ENCODE results near the gene PLEKHG2.
A peak's percentile ranks its signal among the peaks of the same experiment; 100 is the strongest.
"Not testable (repeated sequence)": the region's sequence is repeated elsewhere in the genome, so short reads cannot be mapped to it uniquely, and the experiment has no call there.

The PLEKHG2 gene

DNA sequence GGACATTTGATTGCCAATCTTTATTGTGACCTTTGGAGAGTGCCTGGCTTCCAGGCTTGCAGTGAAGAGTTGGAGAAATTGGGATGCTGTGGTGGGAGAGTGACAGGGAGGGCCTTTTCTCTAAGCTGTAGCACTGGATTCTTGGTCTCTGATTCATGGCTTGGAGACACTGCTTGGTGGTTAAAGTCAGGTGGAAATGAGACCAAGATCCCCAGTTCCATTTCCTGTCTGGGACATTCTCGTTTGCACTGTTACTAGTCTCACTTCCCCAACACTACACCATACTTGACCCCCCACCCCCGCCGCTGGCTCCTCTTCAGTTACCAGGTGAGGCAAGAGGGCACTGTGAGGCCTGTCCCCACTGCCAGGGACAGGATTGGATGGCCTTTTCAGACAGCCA lies 35.8 kb downstream of the PLEKHG2 start:
- peak; percentile 76 for DNase-seq

DNA sequence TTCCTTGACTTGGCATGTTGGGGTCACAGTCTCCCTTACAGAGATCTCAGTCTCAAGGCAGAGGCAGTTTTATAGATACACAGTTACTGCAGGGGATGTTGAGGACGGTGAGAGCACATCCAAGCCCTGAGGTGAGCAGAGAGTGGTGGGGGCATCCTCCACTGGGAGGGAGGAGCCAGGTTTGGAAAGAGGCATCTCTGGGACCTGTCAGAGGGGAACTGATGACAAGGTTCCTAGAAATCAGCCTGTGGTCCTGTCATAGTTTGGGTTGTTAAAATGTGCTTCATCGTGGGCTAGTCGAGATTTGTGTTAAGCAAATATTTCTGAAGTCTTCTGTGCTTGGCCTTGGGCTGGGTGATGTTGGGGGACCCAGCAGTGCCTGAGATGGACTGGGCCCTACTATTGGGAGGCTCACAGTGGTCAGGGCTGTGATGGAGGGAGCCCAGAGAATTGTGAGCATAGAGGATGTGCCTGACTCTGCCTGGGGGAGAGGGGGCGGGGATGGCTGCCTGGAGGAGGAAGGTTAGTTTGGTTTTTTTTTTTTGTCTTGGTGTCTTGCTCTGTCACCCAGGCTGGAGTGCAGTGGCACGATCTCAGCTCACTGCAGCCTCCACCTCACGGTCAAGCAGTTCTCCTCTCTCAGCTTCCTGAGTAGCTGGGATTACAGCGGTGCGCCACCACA lies 36.8 kb downstream of the PLEKHG2 start:
- DNase-seq: no peak

- DNase-seq: not testable (repeated sequence)
Observed at GRCh38 chr19:39451257-39451656, 38.8 kb downstream of the PLEKHG2 start.

DNA sequence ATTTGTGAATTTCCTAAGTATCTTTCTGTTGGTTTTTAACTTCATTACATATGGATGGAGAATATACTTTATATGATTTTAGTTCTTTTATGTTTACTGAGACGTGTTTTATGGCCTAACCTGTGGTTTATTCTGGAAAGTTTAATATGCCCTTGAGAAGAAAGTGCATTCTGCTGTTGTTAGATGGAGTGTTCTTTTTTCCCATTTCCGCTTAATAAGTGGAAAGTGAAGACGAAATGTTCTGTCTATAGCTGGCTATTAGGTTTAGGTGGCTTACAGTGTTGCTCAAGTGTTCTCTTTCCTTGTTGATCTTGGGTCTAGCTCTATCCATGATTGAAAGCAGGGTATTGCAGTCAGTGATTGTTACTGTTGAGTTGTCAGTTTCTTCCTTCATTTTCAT lies 50.9 kb downstream of the PLEKHG2 start:
- no peak for DNase-seq

- DNase-seq: no peak
Observed at GRCh38 chr19:39465956-39466747, 53.7 kb downstream of the PLEKHG2 start.

DNA sequence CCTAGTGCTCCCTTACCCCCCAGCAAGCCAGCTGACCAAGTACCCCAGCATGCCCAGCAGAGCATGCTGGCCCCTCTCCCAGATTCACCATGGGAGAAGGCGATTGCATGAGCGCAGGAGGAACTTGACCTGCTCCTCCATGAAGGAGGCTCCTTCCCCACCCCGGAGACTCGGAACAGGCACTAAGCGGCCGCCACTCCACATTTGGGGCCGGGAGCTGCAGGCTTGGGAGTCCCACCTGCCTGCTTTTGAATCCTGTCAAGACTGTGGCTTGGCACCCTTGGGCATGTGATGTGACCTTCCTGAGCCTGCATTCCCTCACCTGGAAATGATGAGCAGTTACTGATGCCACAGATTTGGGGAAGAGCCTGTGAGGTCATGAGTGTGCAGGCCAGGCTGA lies 55.5 kb downstream of the PLEKHG2 start:
- DNase-seq: no peak

- DNase-seq: no peak
Observed at GRCh38 chr19:39469036-39469435, 56.6 kb downstream of the PLEKHG2 start.

DNA sequence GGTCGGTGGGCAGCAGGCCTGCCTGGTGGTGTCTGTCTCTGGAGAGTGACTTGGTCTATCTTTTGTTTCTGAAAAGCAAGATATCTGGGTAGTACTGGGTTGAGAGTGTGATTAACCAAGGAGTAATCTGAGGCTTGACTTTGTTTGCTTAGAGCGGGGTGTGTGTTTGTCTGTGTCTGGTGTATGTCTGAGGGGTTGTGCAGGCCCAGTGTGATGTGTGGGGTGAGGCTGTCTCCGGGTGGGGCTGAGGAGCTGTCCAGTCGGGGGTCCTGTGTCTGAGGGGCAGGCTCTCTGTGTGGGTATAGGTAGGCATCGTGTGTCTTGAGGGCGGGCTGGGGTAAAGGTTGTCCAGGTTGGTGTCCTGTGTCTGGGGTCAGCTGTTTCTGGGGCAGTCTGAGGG lies 57.1 kb downstream of the PLEKHG2 start:
- no peak for DNase-seq

- DNase-seq: no peak
Observed at GRCh38 chr19:39470724-39471339, 58.4 kb downstream of the PLEKHG2 start.

- no peak for DNase-seq
Observed at GRCh38 chr19:39471756-39472536, 59.5 kb downstream of the PLEKHG2 start.

DNA sequence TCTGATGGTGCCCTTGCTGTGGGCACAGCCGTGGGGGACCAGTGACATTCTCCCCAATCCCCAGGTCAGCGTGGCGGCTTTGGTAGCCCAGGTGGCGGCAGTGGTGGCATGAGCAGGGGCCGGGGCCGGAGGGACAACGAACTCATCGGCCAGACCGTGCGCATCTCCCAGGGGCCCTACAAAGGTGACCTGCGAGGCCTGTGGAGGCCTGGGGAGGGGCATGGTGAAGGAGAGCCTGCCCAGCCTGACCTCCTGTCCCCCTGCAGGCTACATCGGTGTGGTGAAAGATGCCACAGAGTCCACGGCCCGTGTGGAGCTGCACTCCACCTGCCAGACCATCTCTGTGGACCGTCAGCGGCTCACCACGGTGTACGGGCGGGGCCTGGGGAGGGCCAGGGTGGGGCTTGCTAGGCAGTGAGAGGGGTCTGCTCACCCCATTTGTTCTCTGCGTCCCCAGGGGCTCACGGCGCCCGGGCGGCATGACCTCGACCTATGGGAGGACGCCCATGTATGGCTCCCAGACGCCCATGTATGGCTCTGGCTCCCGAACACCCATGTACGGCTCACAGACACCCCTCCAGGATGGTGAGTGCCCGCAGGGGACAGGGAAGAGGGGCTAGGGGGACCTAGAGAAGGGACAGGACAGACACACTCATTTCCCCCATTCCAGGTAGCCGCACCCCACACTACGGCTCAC lies 60.4 kb downstream of the PLEKHG2 start:
- DNase-seq: no peak

- DNase-seq: no peak
Observed at GRCh38 chr19:39473443-39473960, 61.0 kb downstream of the PLEKHG2 start.

DNA sequence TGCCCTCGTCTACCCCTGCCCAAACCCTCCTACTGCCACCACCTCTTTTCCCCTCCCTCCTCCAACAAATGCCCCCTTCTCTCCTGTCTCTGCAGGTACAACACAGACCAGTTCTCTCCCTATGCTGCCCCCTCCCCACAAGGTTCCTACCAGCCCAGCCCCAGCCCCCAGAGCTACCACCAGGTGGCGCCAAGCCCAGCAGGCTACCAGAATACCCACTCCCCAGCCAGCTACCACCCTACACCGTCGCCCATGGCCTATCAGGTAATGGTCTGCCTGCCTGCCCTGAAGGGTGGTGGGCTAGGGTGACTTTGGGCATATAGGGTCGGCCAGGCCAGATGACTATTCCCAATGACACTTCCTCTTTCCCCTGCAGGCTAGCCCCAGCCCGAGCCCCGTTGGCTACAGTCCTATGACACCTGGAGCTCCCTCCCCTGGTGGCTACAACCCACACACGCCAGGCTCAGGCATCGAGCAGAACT lies 61.7 kb downstream of the PLEKHG2 start:
- DNase-seq: peak; percentile 21

DNA sequence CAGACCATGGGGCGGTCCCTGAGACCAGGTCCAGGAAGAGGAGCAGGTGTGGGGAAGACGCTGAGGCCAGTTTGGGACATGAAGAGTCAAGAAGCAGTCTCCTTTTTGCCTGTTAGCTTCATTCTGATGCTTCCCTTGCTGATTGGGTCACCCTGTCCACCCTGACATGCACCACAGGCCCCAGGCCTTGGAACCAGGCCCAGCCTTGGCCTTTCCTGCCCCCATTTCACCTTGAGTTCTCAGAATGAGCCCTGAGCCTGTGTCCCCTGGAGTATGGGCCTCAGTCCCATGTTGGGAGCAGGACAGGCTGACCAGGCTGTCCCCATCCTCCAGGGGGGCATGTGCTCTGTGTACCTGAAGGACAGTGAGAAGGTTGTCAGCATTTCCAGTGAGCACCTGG lies 63.3 kb downstream of the PLEKHG2 start:
- DNase-seq: no peak
